ENCODE results near the gene EHHADH. TPM values are rescaled to one million over a fixed set of nuclear protein-coding genes. Genes with fewer than 3 reads are reported as not detected.

Gene EHHADH
- total RNA-seq, 1 experiment from 2014 or later = 10.2 TPM

GRCh38 chr3:185149591-185149990, 104.3 kb downstream of the EHHADH start:
- DNase-seq (ENCODE audit: low spot score) = no peak

DNA sequence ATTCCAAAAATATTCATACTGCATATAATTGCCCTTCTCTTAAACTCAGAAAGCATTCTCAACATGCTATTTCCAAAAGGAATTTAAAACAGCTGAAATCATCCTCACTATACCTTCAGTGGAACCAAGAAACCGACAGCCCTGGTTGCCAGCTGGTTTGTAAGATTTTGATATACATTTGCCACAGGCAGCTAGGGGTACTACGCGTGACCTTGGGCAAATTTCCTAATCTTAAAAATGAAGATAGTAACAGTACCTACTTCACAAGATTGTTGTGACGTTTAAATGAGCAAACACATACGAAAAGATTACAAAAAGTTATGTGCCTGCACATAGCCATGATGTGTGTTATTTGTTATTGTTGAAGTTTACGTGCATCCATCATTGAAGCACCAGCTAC, 108.3 kb downstream of the EHHADH start:
- DNase-seq (ENCODE audit: low spot score) = no peak

GRCh38 chr3:185144784-185145183, 109.1 kb downstream of the EHHADH start:
- no peak for DNase-seq (ENCODE audit: low spot score)

Other genes starting within 250 kb of the EHHADH start
- 2.1 and 2.4 TPM in 2 replicates for gene C3orf70, start 101.0 kb downstream of the EHHADH start, total RNA-seq (2014; rRNA removed; shearing (Covaris generic))
- 24.6 and 26.4 TPM in 2 replicates for gene MAP3K13, start 109.1 kb upstream of the EHHADH start, total RNA-seq (2014; rRNA removed; shearing (Covaris generic))
- 11.0 and 13.2 TPM in 2 replicates for gene TMEM41A, start 245.0 kb upstream of the EHHADH start, total RNA-seq (2014; rRNA removed; shearing (Covaris generic))